Urothelium cell line (cell line): Measurements from ENCODE around the gene CYP26B1.

Experiments
- DNase-seq: peaks from one replicate; pipeline ENCODE4 v3.0.0; 2011; ENCODE audit warnings: low spot score, mixed read lengths
- FAIRE-seq: peaks from 2 replicates; lab custom pipeline; 2011; peaks lifted over from hg19 to GRCh38; lab: Jason Lieb, UNC

Gene CYP26B1

DNA sequence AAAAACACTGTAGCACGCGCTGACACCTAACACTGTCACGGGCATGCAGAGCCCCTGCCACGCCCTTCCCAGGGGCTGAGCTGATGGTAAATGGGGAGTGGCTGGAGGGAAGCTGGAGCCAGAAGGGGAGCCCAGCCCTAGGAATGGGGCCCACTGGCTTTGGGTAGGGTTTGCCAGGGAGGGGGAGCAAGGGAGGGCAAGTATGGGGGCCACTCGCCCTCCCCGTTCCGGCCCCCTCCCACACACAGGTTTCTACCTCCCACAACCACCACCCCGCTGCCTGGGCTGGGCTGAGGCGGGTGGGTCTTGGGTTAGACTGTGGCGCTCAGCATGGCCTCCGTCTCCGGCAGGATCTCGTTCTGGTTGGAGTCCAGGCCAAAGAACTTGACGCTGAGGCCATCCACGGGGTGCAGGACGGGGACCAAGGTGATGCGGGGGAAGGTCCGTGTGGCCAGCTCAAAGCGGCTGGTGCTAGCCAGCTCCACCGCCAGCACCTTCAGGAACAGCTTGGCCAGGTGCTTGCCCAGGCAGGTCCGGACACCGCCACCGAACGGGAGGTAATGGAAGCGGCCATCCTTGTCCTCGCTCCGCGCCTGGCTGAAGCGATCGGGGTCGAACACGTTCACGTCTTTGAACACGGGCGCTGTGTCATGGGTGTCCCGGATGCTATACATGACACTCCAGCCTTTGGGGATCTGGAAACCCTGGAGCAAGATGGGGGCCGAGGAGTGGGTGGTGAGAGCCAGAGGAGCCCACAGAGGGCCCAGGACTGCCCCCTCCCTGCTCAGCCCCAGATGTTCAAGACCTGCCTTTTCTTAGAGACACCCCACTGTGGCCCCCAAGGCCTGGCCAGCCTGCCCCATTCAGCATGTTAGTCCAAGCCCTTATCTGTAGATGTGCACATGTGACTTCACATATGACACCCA is 15.5 kb downstream of the CYP26B1 start:
- FAIRE-seq (no peak), DNase-seq (no peak)

DNA sequence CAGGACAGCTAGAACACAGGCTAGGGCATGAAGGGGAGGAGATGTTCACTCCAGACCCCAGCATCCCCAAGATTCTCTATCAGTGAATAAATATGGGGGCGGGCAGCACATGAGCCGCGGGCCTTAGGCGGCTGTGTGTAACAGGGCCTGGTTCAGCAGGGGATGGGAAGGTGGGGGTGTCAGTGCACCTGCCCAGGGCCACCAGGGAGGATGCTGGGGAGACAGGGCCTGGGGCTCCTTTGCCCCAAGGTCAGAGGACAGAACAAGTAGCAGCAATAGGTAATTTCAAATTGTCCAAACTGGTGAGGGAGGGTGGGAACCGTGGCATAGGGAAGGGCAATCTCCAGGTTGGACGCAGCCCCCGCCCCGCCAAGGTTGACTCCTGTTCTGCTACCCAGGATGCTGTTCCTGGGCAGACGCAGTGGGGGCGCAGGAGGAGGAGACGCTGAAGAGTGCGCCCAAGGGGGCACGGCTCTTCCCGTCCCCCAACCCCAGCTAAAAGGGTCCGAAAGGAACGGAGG is 16.2 kb downstream of the CYP26B1 start:
- DNase-seq (no peak), FAIRE-seq (no peak)

DNA sequence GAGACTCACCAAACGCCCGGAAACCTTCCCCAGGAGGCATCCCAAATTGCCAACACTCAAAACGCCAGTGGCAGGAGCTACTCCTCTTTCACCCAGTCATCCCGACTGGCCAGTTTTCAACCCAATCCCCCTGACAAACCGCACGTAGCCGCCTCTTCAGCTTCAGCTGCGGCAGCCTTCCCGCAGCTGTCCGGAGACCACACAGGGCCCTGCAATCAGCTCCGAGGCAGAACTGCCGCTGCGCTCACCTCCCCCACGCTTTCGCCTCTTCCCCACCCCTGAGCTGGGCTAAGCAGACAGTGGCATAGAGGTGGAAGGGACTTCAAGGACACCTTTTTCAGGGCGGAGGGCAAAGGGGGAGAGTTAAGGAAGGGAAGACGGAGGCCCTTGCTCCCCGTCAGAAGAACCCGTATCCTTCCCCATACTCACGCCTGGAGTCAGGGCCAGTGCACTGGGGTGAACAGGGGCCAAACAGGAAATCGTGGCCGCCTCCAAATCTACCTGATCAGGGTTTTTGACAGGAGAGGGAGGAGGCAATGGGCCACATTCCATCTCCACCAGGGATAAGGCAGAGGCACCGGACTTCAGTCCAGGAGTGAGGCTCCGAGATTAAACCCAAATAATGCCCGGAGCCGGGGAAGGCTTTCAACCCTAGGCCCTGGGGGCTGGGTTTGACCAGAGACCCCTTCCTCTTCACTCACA is 16.9 kb downstream of the CYP26B1 start:
- DNase-seq: no peak
- no peak for FAIRE-seq

DNA sequence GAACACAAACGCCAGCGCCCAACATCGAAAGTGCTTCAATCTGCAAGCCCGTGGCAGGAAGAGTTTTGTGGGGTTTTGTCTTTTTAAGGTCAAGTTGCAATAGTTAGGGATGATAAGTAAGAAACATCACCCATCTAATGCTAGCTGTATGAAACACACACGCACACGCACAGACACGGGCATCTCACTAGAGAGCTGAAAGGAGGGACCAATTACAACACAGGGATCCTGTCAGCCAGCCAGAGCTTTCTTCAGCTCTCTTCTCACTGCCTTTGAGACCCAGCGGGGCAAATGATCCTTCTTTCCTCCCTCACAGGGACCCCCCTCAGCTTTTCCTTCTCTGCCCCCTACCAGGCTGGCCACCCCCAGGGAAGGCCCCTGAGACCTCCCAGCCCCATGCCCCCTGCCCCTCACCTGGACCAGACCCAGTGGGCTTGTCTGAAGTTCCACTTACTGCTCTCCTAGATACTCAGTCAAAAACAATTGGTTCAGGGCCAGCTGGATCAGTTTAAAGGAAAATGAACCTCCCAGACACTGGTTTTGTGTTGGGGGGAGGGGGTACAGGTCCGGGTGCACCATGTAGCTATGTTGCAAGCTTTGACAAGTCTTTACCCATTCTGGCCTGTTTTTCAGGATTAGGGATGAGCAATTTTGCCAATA is 17.9 kb downstream of the CYP26B1 start:
- no peak for FAIRE-seq
- DNase-seq: no peak

DNA sequence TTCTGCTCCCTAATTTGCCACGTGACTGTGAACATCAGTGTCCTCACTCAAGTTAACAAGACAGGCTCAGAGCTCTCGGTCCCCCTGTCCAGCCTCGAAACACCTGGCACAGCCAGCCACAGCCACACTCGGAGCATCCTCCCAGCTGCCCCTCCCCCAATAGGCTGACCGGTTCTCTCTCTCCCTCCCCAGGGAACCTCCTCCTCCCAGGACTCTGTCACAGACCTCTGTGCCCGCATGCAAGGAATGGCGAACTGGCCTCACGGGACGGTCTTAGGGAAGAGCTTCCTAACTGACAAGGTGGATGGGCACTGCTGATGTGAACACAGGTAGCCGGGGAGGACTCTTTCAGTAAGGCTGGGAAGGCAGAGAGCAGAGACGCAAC is 18.8 kb downstream of the CYP26B1 start:
- FAIRE-seq: no peak

DNA sequence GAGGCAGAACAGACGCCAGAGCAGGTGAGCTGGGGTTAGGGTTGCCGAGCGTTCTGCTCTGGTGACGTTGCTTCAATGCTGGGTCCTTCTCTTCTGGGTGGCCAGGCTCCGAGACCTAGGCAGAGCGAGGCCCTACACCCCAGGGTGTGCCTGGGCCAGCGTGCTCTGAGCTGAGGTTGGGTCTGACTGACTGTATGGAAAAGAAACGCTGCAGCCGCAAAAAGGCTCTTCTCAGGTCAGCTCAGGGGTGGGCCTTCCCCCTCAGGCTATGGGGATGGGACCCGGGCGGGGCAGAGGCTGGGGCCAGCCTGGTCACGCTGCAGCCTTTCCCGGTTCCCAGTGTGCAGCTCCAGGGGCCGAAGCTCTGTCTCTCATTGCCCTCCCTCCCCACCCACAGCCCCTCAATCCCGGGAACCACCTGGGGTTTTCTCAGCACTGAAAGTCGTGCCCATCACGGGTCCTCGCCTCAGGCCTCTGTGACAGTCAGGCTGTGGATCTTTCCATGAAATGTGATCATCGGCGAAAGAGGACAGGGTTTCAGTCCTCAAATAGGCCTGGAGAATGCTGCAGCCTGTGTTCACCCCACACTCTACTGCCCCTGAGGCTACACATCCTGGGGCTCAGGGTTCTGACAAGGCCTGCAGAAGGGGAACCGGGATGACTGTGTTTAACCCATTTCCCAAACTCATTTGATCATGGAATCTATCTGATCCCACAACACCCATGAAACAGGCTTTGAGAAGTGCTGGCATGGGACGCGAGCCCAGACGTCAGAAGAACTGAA is 19.4 kb downstream of the CYP26B1 start:
- DNase-seq: no peak
- FAIRE-seq: no peak

More for the DNA sequence above, 18.8 kb downstream of the CYP26B1 start:
- DNase-seq: no peak

DNA sequence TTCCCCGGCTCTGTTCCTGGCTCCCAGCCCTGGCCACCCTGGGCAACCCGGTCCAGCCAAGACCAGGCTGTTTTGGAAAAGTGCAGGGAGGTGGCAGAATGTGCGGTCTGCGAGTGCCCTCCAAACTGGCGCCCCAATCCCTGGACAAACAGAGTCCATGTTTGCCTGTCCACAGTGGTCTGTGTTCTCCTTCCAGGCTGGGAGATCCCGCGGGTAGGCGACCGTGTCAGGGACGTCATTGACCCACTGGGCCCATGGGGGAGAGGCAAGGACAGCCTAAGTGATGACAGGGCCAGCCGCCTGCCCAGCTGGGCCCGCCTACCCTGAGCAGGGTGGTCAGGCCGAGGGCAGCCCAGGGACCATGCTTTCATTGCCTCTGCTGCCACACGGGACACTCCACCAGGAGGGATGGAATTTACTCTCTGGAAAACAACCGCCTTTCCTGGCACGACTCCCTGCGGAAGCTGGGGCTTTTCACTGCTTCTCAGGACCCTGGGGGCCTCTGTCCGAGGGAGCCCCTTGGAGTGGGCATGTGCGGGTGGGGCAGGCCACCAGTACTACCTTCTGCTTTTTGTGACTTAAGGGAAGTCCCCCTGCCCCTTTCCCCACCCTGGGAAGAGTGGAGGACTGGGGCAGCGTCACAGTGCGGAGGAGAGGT is 20.1 kb downstream of the CYP26B1 start:
- peak; percentile 40 for FAIRE-seq
- DNase-seq: no peak

DNA sequence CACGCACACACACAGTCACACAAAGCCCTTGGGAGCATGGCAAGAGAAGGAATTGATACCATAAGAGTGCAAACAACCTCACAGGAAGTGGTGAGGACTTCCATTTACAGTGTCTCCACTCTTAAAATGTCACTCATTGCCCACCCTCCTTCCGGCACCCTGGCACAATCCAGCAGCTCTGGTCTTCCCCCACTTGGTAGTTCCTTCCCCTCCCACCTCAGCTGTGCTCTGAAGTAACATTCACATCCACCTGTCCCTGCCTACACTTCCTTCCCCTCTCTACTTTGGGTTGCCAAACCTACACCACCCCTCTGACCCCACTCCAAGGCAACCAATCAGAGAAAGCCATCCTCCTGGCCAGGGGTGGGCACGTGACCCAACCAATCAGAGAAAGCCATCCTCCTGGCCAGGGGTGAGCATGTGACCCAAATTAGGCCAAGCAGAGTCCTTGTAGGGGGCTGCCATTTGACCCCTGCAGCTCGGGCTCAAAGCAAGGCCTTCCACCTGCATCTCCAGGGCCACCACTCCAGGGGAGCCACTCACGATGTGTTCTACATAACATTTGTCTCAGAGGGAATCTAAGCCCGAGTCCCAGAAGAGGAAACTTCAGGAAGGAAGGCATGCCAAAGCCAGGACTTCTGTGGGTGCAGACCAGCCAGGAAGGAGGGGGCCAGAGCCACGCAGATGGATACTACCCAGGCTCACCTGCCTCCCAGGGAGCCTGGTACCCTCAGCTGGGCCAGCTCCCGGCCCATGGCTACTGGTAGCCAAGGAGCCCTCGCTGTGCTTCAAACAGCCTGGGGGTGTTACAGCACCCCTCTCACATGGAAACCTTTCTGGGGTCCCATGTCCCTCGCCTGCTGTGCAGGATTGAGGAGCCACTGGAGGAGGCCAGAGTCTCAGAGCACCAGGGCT is 21.2 kb downstream of the CYP26B1 start:
- no peak for FAIRE-seq
- no peak for DNase-seq

DNA sequence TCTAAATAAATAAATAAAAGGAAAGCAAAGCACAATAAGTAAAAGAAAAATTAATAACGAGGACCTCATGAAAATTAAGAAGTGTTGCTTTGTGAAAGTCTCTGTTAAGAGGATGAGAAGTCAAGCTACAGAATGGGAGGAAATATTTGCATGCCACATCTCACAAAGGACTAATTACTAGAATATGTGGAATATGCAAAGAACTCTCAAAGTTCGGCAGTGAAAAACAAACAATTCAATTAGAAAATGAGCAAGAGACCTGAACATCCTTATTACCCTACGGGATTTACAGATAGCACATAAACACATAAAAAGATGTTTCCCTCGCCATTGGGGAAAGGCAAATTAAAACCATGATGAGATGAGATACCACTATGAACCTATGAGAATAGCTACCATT is 23.3 kb downstream of the CYP26B1 start:
- DNase-seq (no peak), FAIRE-seq (peak; percentile 72)

DNA sequence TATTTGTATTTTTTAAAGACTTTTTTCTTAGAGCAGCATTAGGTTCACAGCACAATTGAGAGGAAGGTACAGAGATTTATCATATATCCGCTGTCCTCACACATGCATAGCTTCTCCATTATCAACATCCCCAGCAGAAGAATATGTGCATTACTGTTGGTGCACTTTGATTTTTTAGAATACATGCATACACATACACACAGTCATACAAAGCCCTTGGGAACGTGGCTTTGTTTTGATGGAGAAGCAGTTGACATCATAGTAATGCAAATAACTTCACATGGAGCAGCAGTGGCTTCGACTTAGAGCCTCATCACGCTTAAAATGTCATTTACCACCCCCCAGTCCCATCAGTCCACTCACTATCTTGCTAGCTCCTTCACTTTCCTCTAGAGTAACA is 26.5 kb downstream of the CYP26B1 start:
- DNase-seq (no peak), FAIRE-seq (no peak)

DNA sequence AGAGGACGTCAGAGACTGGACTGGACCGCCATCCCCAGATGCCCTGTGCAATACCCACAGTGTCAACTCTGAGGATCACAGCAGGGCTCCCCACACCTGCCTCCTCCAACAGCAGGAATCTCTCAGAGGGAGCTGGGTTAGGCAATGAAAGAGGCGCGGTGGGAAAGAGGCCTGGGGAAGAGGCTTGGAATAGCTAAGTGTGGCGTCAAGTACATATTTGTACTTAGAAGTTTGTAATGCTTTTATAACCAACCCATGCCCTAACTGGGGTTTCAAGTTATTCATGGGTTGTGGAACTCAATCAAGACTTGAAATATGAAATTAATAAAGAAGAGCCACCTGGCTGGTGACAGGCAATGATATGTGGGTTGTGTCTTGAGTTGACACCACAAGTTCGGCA is 28.7 kb downstream of the CYP26B1 start:
- FAIRE-seq: no peak

DNA sequence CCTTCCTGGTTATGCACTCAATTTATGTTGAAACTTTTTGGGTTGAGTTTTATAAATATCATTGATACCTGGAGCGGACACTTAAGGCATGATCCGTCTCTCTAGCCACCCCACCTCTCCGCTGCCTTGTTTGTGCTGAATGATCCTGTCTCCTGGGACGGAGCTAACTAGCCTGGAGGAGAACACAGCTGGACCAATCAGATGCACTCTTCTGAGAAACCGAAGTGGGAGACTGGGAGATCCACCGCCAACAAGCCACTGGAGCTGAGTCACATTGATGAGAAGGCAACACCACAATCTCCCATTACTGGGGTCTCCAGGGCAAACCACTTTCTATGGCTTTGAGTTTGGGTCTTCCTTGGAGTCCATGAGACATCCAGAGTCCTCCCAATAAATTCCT is 29.3 kb downstream of the CYP26B1 start:
- DNase-seq: no peak
- FAIRE-seq: no peak

More for the DNA sequence above, 28.7 kb downstream of the CYP26B1 start:
- no peak for DNase-seq

DNA sequence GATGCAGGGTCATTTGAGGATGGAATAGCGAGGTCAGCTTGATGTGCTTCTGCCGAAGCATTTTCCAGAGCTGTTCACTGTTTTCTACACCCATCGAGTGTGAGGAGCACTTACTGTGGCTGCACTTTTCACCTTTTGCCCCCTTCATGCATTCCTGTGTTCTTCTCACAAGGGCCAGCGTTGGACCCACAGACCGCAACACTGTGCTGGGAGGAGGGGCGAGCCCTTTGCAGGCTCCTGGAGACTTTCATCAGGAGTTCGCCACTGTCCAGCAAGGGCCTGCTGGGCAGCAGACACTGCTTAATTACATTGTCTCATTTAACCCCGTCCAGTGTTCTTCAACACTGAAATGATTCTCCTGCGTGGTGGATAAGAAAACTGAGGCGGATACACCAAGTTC is 29.9 kb downstream of the CYP26B1 start:
- DNase-seq (no peak), FAIRE-seq (no peak)

DNA sequence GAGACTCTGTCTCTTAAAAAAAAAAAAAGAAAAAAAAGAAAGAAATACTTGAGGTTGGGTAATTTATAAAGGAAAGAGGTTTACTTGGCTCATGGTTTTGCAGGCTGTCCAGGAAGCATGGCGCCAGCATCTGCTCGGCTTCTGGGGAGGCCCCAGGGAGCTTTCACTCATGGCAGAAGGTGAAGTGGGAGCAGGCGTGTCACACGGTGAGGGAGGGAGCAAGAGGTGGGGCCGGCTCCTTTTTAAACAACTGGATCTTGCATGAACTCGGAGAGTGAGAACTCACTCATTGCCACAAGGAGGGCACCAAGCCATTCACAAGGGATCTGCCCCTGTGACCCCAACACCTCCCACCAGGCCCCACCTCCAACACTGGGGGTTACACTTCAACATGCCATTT is 30.6 kb downstream of the CYP26B1 start:
- DNase-seq (no peak), FAIRE-seq (no peak)

DNA sequence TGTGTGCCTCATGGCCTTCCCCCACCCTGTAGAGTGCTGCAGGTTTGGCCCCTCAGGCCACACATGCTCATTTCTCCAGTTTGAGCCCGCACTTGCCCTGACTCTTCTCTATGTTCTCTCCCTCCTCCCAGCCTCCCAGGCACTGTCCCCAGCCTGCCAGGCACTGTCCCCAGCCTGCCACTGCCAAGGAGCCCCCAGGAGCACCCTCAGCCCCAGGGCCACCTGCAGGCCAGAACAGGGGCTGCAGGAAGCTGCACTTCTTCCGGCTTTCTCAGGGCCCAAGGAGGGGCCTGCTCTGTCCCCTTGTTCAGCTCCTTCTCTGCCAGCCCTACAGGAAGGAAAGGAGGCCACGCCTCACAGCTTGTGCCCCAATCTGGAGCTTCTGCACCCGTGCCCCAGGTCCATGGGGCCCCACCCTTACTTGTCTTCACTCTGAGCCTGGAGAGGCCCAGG is 31.6 kb downstream of the CYP26B1 start:
- DNase-seq (peak; percentile 80), FAIRE-seq (peak; percentile 55)

DNA sequence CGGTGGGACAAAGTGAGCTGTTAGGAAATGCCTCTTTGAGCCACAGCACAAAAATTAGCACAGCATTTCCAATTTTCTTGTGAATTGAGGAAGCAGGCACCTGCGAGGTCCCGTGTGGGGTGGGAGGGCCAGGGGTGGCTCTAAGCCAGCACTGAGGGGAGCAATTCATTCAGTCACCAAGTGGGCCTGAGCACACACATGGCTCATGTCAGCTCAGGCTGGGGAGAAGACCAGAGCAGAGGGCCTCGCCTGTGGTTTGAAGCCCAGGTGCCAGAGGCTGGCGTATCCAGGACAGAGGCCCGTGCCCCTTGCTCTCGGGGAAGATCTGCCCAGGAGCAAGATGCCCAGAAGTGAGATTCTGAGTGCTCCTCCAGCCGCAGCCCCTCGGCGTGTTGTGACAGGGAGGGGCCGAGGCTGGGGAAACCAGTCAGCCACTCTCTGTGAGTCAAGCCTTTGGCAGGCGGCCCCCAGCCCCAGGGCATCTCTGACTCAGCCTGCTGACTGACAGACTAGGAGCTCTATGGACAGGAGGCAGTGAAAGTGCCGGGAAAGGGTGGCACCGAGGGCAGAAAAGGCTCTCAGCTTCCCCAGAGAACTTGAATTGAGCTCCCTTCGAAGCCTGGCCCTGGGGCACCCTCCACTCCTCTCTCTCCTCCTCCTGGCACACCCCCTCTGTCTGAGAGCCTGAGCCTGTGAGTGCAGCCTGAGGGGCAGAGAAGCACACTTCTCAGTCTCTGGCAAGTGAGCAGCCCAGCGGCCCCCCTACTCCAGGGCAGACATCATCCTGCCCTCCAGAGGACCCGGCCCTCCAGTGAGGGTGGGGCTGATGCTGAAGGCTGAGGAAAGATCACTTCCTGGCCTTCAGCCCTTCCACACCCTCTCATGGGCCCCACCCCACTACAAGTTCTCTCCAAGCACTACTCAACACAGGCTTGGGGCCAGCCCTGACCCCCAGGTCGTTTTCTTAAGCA is 32.3 kb downstream of the CYP26B1 start:
- DNase-seq (peak; percentile 97), FAIRE-seq (no peak)

DNA sequence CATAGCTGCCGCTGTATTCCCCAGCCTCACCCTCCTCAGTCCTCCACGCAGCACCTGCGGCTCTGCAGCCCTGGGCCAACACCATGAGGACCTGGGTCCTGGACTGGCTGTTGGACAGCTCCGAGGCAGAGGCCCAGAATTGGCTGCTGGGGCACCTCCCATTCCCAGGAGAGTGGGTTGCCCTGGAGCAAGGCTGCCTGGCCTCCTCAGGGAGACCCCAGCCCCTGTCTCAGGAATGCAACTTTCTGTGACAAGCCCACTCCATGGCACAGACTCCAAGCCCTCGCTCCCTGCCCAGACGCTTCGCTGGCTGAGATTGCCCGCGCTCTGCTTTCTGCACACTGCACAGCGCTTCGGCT is 33.0 kb downstream of the CYP26B1 start:
- no peak for DNase-seq
- no peak for FAIRE-seq
